Measurements from ENCODE around the gene AGAP6. TPM values are rescaled to one million over a fixed set of nuclear protein-coding genes. Genes with fewer than 3 reads are reported as not detected.
"Not testable (repeated sequence)": the region's sequence is repeated elsewhere in the genome, so short reads cannot be mapped to it uniquely, and the experiment has no call there.

Gene AGAP6
- polyA plus RNA-seq, 1 of the 3 experiments (the other 2 are of a cell fraction): 21.5 TPM

GRCh38 chr10:50044941-50045664 lies 56.9 kb downstream of the AGAP6 start:
- Histone ChIP-seq H3K4me2 (no peak overlapping the region), H2AFZ (ENCODE audit: low read depth) (no peak overlapping the region), H3K36me3 (replicated peaks in 1 of 2; ENCODE audit: control insufficient read depth in 1 of 2, insufficient read depth in 2 of 2, low read length in 1 of 2) (no peaks in the 10 kb centered on the region), H3K27ac (ENCODE audit: low read depth in 2 of 2, low read length in 1 of 2) (no peak overlapping the region), H4K20me1 (ENCODE audit: insufficient read depth) (no peaks in the 10 kb centered on the region), H3K9me2 (no peaks in the 10 kb centered on the region), H3F3A (replicated peaks; ENCODE audit: insufficient read depth) (no peaks in the 10 kb centered on the region), H3K4me3 (ENCODE audit: low read depth in 2 of 2, low read length in 1 of 2) (no peak overlapping the region), H3K9ac (no peak overlapping the region), H3K9me3 (no peaks in the 10 kb centered on the region), H3K4me1 (ENCODE audit: control insufficient read depth in 1 of 2, insufficient read depth in 2 of 2, low read depth in 1 of 2, low read length in 1 of 2) (no peaks in the 10 kb centered on the region), H3K79me2 (ENCODE audit: insufficient read depth) (no peaks in the 10 kb centered on the region), H3K27me3 (ENCODE audit: insufficient read depth) (no peaks in the 10 kb centered on the region)
- DNase-seq: no peak
- 61% methylated on average over 5 of the region's 5 CpGs for WGBS (ENCODE audit: low lambda C conversion rate)
- CTCF ChIA-PET: no interaction called here
- POLR2A ChIA-PET: no interaction called here
- no peak for TF ChIP-seq MEF2A (IDR thresholded peaks at IDR 0.05; ENCODE audit: borderline replicate concordance, low read depth)
- no peak for TF ChIP-seq FOXJ3 (CRISPR knock-in tag; IDR thresholded peaks at IDR 0.05)
- TF ChIP-seq SMC3 (IDR thresholded peaks at IDR 0.05; ENCODE audit: low read depth, low read length): no peak
- TF ChIP-seq RXRA (IDR thresholded peaks at IDR 0.05; ENCODE audit: borderline replicate concordance, low read depth): no peak
- no peak for TF ChIP-seq YY1 (IDR thresholded peaks at IDR 0.05; ENCODE audit: low read depth)
- TF ChIP-seq REST (IDR thresholded peaks at IDR 0.05; ENCODE audit: low read depth, low read length): no peak
- TF ChIP-seq NFIC (IDR thresholded peaks at IDR 0.05; ENCODE audit: borderline replicate concordance): no peak
- TF ChIP-seq SIN3A (IDR thresholded peaks at IDR 0.05; ENCODE audit: borderline replicate concordance, low read depth, low read length): no peak

- POLR2A ChIA-PET; H3K79me2 ChIP-seq (ENCODE audit: insufficient read depth); H3K4me3 ChIP-seq (ENCODE audit: low read depth in 2 of 2, low read length in 1 of 2); H3F3A ChIP-seq (replicated peaks; ENCODE audit: insufficient read depth); H2AFZ ChIP-seq (ENCODE audit: low read depth); DNase-seq; H3K27me3 ChIP-seq (ENCODE audit: insufficient read depth); H3K4me2 ChIP-seq; H3K9ac ChIP-seq; H3K36me3 ChIP-seq (replicated peaks in 1 of 2; ENCODE audit: control insufficient read depth in 1 of 2, insufficient read depth in 2 of 2, low read length in 1 of 2); H3K4me1 ChIP-seq (ENCODE audit: control insufficient read depth in 1 of 2, insufficient read depth in 2 of 2, low read depth in 1 of 2, low read length in 1 of 2); H4K20me1 ChIP-seq (ENCODE audit: insufficient read depth); H3K9me2 ChIP-seq; CTCF ChIA-PET; H3K27ac ChIP-seq (ENCODE audit: low read depth in 2 of 2, low read length in 1 of 2); H3K9me3 ChIP-seq: not testable (repeated sequence)
- WGBS (ENCODE audit: low lambda C conversion rate): 77% methylated on average over 9 of the region's 9 CpGs
Measured at GRCh38 chr10:50046457-50046856, 58.3 kb downstream of the AGAP6 start.

- H3K9me2 ChIP-seq; H3K4me1 ChIP-seq (ENCODE audit: control insufficient read depth in 1 of 2, insufficient read depth in 2 of 2, low read depth in 1 of 2, low read length in 1 of 2); H3K27ac ChIP-seq (ENCODE audit: low read depth in 2 of 2, low read length in 1 of 2); H3K4me3 ChIP-seq (ENCODE audit: low read depth in 2 of 2, low read length in 1 of 2); POLR2A ChIA-PET; H3K4me2 ChIP-seq; H3F3A ChIP-seq (replicated peaks; ENCODE audit: insufficient read depth); H3K9ac ChIP-seq; H3K9me3 ChIP-seq; H3K79me2 ChIP-seq (ENCODE audit: insufficient read depth); H4K20me1 ChIP-seq (ENCODE audit: insufficient read depth); H2AFZ ChIP-seq (ENCODE audit: low read depth); DNase-seq; H3K36me3 ChIP-seq (replicated peaks in 1 of 2; ENCODE audit: control insufficient read depth in 1 of 2, insufficient read depth in 2 of 2, low read length in 1 of 2); CTCF ChIA-PET; H3K27me3 ChIP-seq (ENCODE audit: insufficient read depth): not testable (repeated sequence)
- WGBS (ENCODE audit: low lambda C conversion rate): 84% methylated on average over 5 of the region's 5 CpGs
Measured at GRCh38 chr10:50047594-50047993, 59.4 kb downstream of the AGAP6 start.

- H3K4me1 ChIP-seq (ENCODE audit: control insufficient read depth in 1 of 2, insufficient read depth in 2 of 2, low read depth in 1 of 2, low read length in 1 of 2); DNase-seq; CTCF ChIA-PET; H3F3A ChIP-seq (replicated peaks; ENCODE audit: insufficient read depth); H4K20me1 ChIP-seq (ENCODE audit: insufficient read depth); POLR2A ChIA-PET; H3K36me3 ChIP-seq (replicated peaks in 1 of 2; ENCODE audit: control insufficient read depth in 1 of 2, insufficient read depth in 2 of 2, low read length in 1 of 2); H3K27me3 ChIP-seq (ENCODE audit: insufficient read depth); H3K9me2 ChIP-seq; H3K27ac ChIP-seq (ENCODE audit: low read depth in 2 of 2, low read length in 1 of 2); H3K9me3 ChIP-seq; H3K79me2 ChIP-seq (ENCODE audit: insufficient read depth): not testable (repeated sequence)
- 0 out of 2 replicates have a peak overlapping the region, but pooled peaks have one; percentile 11 for H3K9ac ChIP-seq
- H3K4me3 ChIP-seq (ENCODE audit: low read depth in 2 of 2, low read length in 1 of 2): 0 out of 4 replicates have a peak overlapping the region, but pooled peaks of 1 of the 2 experiments have one; percentile 21
- 74% methylated on average over 3 of the region's 3 CpGs for WGBS (ENCODE audit: low lambda C conversion rate)
- 0 out of 2 replicates have a peak overlapping the region, but pooled peaks have one; percentile 8 for H2AFZ ChIP-seq (ENCODE audit: low read depth)
- H3K4me2 ChIP-seq: peak overlapping the region; percentile 52; the same call in 1 of the 2 replicates
Measured at GRCh38 chr10:50051995-50052660, 63.9 kb downstream of the AGAP6 start.

Measured in SK-N-SH (cell line).